ENCODE measurements around the gene MBOAT7. TPM values are rescaled to one million over a fixed set of nuclear protein-coding genes. Genes with fewer than 3 reads are reported as not detected.
A peak's percentile ranks its signal among the peaks of the same experiment; 100 is the strongest.

MBOAT7 gene
- total and polyA plus RNA-seq, 2 of the 8 experiments (the other 6 are each of a cell fraction or from before 2014, with no cell fraction given) = 85.5 to 90.9 TPM

GRCh38 chr19:54189145-54189734 lies at the start of gene MBOAT7 (continued):
- TF ChIP-seq TAF1 (IDR thresholded peaks at IDR 0.05; ENCODE audit: low read depth, low read length) (peak; percentile 63; the same call in 1 of the 2 replicates), SRF (IDR thresholded peaks at IDR 0.05; ENCODE audit: low read depth, low read length) (no peak), GTF2F1 (IDR thresholded peaks at IDR 0.05; ENCODE audit: borderline replicate concordance, low read depth, low read length) (no peak), HDAC6 (IDR thresholded peaks at IDR 0.05; ENCODE audit: low read depth, low read length) (no peak), EGR1 (IDR thresholded peaks at IDR 0.05; ENCODE audit: borderline replicate concordance, low read depth, low read length) (0 out of 2 replicates have a peak, but pooled peaks have one; percentile 51), TBP (IDR thresholded peaks at IDR 0.05; ENCODE audit: low read depth, low read length) (peak; percentile 57; the same call in 1 of the 2 replicates), RNF2 (IDR thresholded peaks at IDR 0.05; ENCODE audit: borderline replicate concordance, low read depth, low read length, missing control alignments, poor library complexity, severe bottlenecking) (no peak), CREB1 (IDR thresholded peaks at IDR 0.05) (0 out of 2 replicates have a peak, but pooled peaks have one; percentile 10), JUN (IDR thresholded peaks at IDR 0.05; ENCODE audit: low read depth, low read length) (no peak)
